Endothelial cell of umbilical vein (primary cell): ENCODE results near the gene ERBB4.

Experiments used
- EZH2 ChIP-seq: IDR thresholded peaks from 2 replicates; pipeline ENCODE4 v1.6.1; 2012; ENCODE audit warnings: borderline replicate concordance, low read depth, mild to moderate bottlenecking, moderate library complexity, low read length, inconsistent platforms; ENCODE audit not compliant: severe bottlenecking
- FOS ChIP-seq: IDR thresholded peaks from 2 replicates; pipeline ENCODE4 v1.6.1; 2011; ENCODE audit warnings: mild to moderate bottlenecking, low read length, moderate library complexity, borderline replicate concordance; ENCODE audit not compliant: insufficient read depth
- POLR2A ChIP-seq: IDR thresholded peaks from 2 replicates; pipeline ENCODE4 v1.6.1; 2012; ENCODE audit warnings: low read depth, mild to moderate bottlenecking, control low read depth, low read length
- POLR2AphosphoS5 ChIP-seq: IDR thresholded peaks from 2 replicates; pipeline ENCODE4 v1.6.1; 2012; ENCODE audit warnings: low read depth, mild to moderate bottlenecking, control low read depth, low read length, moderate library complexity; ENCODE audit not compliant: insufficient read depth
- TF ChIP-seq, protein P1 (sequence below), 2 donors: IDR thresholded peaks; 1 replicate in 1 of 2; 2 replicates in 1 of 2; pipeline ENCODE4 v1.5.1; 2011; ENCODE audit warnings: low read length in 2 of 2, mild to moderate bottlenecking in 2 of 2, moderate library complexity in 2 of 2, control low read depth in 1 of 2, inconsistent platforms in 1 of 2, low read depth in 1 of 2; ENCODE audit not compliant: insufficient read depth in 1 of 2; ENCODE audit errors: extremely low read depth in 1 of 2

DNA sequence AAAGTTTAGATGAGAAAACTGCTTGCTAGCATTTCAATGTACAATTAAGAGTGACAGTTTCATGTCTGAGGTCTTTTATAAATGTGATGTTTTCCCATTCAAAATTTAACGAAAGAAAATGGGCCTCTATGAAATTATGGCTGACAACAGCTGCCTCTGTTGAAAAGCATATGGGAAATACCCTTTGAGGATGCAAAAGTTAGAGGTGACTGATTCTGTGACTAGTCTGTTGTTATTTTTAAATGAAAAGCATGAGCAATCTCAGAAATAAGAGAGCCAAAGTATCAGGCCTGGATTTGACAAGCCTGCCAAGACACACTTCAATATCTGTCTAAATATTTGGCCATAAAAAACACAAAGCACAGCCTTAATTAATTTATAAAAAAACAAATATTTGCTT lies 580.8 kb downstream of the ERBB4 start:
- TF ChIP-seq POLR2AphosphoS5 (no peak), POLR2A (no peak), EZH2 (no peak), FOS (no peak)
- TF ChIP-seq, protein P1, sequence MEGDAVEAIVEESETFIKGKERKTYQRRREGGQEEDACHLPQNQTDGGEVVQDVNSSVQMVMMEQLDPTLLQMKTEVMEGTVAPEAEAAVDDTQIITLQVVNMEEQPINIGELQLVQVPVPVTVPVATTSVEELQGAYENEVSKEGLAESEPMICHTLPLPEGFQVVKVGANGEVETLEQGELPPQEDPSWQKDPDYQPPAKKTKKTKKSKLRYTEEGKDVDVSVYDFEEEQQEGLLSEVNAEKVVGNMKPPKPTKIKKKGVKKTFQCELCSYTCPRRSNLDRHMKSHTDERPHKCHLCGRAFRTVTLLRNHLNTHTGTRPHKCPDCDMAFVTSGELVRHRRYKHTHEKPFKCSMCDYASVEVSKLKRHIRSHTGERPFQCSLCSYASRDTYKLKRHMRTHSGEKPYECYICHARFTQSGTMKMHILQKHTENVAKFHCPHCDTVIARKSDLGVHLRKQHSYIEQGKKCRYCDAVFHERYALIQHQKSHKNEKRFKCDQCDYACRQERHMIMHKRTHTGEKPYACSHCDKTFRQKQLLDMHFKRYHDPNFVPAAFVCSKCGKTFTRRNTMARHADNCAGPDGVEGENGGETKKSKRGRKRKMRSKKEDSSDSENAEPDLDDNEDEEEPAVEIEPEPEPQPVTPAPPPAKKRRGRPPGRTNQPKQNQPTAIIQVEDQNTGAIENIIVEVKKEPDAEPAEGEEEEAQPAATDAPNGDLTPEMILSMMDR (IDR thresholded peaks at IDR 0.05; ENCODE audit: extremely low read depth in 1 of 2, insufficient read depth in 1 of 2, low read depth in 1 of 2, low read length in 2 of 2): no peak
